Adipocyte (in vitro differentiated cells): ENCODE results near the gene SCARB1.

Source experiments
- DNase-seq: peaks from one replicate; pipeline ENCODE4 v3.0.0-alpha.2; 2015; ENCODE audit warnings: low read depth
- H3K27me3 ChIP-seq: replicated peaks from 2 replicates; pipeline ENCODE4 v1.7.0; 2013; ENCODE audit warnings: mild to moderate bottlenecking, low read length, moderate library complexity; ENCODE audit not compliant: control insufficient read depth, insufficient read depth
- H3K36me3 ChIP-seq: 2 replicates; pipeline ENCODE4 v1.7.0; 2013; ENCODE audit warnings: low read length, mild to moderate bottlenecking, moderate library complexity; ENCODE audit not compliant: control insufficient read depth, insufficient read depth, severe bottlenecking
- H3K4me1 ChIP-seq: 2 replicates; pipeline ENCODE4 v1.7.0; 2013; ENCODE audit warnings: mild to moderate bottlenecking, low read length, moderate library complexity; ENCODE audit not compliant: control insufficient read depth, insufficient read depth
- H3K4me3 ChIP-seq: 2 replicates; pipeline ENCODE4 v1.7.0; 2013; ENCODE audit warnings: mild to moderate bottlenecking, low read length, moderate library complexity
- H3K9ac ChIP-seq: 2 replicates; pipeline ENCODE4 v1.7.0; 2013; ENCODE audit warnings: mild to moderate bottlenecking, low read length, moderate library complexity
- H3K9me3 ChIP-seq: 2 replicates; pipeline ENCODE4 v1.7.0; 2013; ENCODE audit warnings: mild to moderate bottlenecking, low read length, moderate library complexity; ENCODE audit not compliant: control insufficient read depth

SCARB1 gene

GRCh38 chr12:124757329-124757728 lies 106.3 kb downstream of the SCARB1 start:
- peaks cover 18% of the 10 kb centered on the region for H3K27me3 ChIP-seq
- H3K36me3 ChIP-seq = no peaks in the 10 kb centered on the region
- peaks cover 24% of the 10 kb centered on the region for H3K4me1 ChIP-seq
- H3K4me3 ChIP-seq = no peak overlapping the region
- no peak overlapping the region for H3K9ac ChIP-seq
- no peak for DNase-seq
- H3K9me3 ChIP-seq = peaks cover 9% of the 10 kb centered on the region

- no peak overlapping the region for H3K4me3 ChIP-seq
- peaks cover 18% of the 10 kb centered on the region for H3K27me3 ChIP-seq
- no peak for DNase-seq
- H3K9me3 ChIP-seq = peaks cover 9% of the 10 kb centered on the region
- peaks cover 28% of the 10 kb centered on the region for H3K4me1 ChIP-seq
- H3K36me3 ChIP-seq = no peaks in the 10 kb centered on the region
- no peak overlapping the region for H3K9ac ChIP-seq
These were observed 106.9 kb downstream of the SCARB1 start for GRCh38 chr12:124756760-124757159.

GRCh38 chr12:124756166-124756565 lies 107.5 kb downstream of the SCARB1 start:
- peaks cover 18% of the 10 kb centered on the region for H3K27me3 ChIP-seq
- H3K36me3 ChIP-seq = no peaks in the 10 kb centered on the region
- H3K9me3 ChIP-seq = peaks cover 9% of the 10 kb centered on the region
- H3K9ac ChIP-seq = no peak overlapping the region
- no peak overlapping the region for H3K4me3 ChIP-seq
- no peak for DNase-seq
- peaks cover 28% of the 10 kb centered on the region for H3K4me1 ChIP-seq

- peaks cover 9% of the 10 kb centered on the region for H3K9me3 ChIP-seq
- H3K4me1 ChIP-seq = peaks cover 28% of the 10 kb centered on the region
- no peaks in the 10 kb centered on the region for H3K36me3 ChIP-seq
- H3K9ac ChIP-seq = peak overlapping the region; percentile 81
- no peak for DNase-seq
- peak overlapping the region; percentile 38 for H3K4me3 ChIP-seq
- peaks cover 17% of the 10 kb centered on the region for H3K27me3 ChIP-seq
These were observed 107.9 kb downstream of the SCARB1 start for GRCh38 chr12:124755801-124756148.

DNA sequence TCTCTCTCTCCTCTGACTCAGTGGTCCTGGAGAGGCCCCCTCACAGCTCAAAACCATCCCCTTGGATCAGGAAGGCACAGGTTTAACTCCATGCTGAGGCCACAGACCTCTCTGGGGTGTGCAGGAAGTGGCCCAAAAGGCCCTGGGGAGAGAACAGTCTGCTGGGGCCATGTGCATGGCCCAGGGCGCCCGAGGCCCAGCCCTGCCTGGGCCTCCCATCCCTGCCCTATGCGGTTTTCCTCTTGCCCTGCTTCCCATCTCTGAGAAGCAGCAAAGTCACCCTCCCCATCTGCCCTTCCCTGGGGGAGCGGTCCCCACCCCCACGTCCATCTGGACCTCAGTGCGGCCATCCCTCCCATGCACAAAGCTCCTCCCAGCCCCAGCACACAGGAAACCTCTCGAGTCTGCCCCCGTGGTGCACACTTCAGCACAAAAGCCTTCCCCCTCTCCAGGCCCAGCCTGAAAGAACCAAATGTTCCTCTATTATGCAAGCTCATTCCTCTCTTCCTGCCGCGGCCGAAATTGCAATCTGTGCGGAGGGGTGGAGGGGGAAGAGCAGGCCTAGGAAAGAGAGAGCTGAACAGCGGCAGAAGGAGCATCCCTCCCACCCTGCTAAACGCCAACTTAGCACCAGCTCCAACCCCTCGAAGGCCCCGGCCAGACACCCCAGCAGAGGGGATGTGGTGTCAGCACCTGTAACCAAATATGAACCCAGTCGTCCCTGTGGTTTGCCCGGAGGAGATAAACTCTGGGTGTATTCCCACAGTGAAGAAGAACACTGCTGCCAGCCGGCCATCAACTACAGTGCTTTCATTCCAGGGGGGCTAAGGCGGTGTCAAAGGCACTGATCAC lies 108.5 kb downstream of the SCARB1 start:
- Histone ChIP-seq H3K27me3 (peaks cover 11% of the 10 kb centered on the region), H3K9ac (peak overlapping the region; percentile 81), H3K4me3 (peak overlapping the region; percentile 38), H3K36me3 (no peaks in the 10 kb centered on the region), H3K4me1 (peaks cover 28% of the 10 kb centered on the region), H3K9me3 (peaks cover 9% of the 10 kb centered on the region)
- peak; percentile 90 for DNase-seq

DNA sequence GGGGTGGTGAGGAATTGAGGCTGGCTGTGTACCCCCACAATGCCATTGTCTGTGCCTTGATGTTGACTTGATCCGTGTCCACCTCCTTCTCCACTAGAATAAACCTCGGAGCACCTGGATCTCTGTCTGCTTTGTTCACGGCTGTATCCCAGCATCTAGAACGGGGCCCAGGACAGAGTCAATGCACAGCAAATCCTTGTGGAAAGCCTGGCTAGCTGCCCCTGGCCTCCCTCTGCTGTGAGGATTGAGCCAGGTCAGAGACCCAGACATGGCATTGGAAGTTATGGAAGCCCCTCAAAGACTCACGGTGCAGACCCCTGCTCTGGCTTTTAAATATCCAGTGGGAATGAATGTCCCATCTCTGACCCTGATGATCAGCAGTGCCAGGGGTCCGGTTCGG lies 109.2 kb downstream of the SCARB1 start:
- H3K4me1 ChIP-seq = peaks cover 30% of the 10 kb centered on the region
- DNase-seq = no peak
- H3K36me3 ChIP-seq = no peaks in the 10 kb centered on the region
- H3K27me3 ChIP-seq = peaks cover 7% of the 10 kb centered on the region
- no peak overlapping the region for H3K4me3 ChIP-seq
- peak overlapping the region; percentile 81 for H3K9ac ChIP-seq
- H3K9me3 ChIP-seq = peaks cover 9% of the 10 kb centered on the region

GRCh38 chr12:124753993-124754392 lies 109.7 kb downstream of the SCARB1 start:
- H3K4me3 ChIP-seq = no peak overlapping the region
- peaks cover 33% of the 10 kb centered on the region for H3K4me1 ChIP-seq
- no peak overlapping the region for H3K9ac ChIP-seq
- DNase-seq = no peak
- H3K36me3 ChIP-seq = no peaks in the 10 kb centered on the region
- H3K9me3 ChIP-seq = peaks cover 9% of the 10 kb centered on the region
- H3K27me3 ChIP-seq = peaks cover 2% of the 10 kb centered on the region

DNA sequence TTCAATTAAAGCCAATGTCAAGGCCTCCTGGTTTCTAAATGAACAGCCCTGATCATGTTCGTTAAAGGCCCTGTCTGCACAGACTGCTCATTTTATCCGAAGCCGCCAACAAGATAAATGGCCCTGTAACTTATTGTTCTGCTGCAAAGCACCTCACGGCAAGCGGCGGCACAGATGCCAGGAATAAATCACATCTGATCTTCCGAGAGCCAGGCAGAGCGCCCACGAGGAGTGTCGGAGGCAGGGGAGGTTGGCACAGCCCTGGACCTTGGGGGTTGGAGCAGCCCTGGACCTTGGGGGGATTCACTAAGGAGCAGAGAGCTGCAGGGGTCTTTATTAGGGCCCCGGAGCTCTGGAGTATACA lies 110.5 kb downstream of the SCARB1 start:
- Histone ChIP-seq H3K4me3 (no peak overlapping the region), H3K9ac (no peak overlapping the region), H3K36me3 (no peaks in the 10 kb centered on the region), H3K4me1 (peaks cover 33% of the 10 kb centered on the region), H3K9me3 (peaks cover 9% of the 10 kb centered on the region), H3K27me3 (no peaks in the 10 kb centered on the region)
- DNase-seq = no peak

DNA sequence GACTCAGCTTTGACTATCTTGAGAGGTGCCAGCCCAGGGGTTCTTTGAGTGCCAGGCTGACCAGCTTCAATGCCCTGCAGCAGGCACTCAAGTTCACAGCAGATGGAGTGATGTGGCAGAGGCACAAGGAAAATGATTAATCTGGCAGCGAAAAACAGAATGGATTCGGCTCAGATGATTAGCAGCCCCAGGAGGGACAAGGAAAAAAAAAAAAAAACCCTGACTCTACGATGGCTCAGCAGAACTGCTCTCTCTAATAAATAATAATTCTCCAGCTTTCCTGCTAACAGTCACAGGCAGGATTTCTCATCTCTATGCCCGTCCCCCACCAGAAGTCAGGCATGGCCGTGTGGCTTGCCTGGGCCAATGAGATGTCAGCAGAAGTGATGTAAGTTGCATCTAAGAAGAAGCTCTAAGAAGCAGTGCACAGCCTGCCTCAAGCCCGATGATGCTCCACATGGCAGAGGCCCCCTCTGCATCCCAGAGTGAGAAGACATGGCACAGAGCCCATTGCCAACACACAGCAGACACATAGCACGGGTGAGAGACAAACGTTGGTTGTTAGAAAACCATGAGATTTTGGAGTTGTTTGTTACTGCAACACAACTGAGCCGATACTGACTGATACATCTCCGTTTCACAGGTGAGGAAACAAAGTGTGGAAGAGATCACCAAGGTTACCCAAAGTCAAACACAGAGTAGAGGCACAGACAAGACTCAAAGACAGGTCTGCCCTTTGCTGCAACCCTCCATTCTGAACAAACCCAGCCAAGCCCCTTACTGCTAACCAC lies 111.0 kb downstream of the SCARB1 start:
- peaks cover 7% of the 10 kb centered on the region for H3K9me3 ChIP-seq
- no peak overlapping the region for H3K9ac ChIP-seq
- no peaks in the 10 kb centered on the region for H3K36me3 ChIP-seq
- H3K4me3 ChIP-seq = no peak overlapping the region
- DNase-seq = peak; percentile 17
- H3K4me1 ChIP-seq = peaks cover 35% of the 10 kb centered on the region
- no peaks in the 10 kb centered on the region for H3K27me3 ChIP-seq

- Histone ChIP-seq H3K4me1 (peaks cover 44% of the 10 kb centered on the region), H3K27me3 (no peaks in the 10 kb centered on the region), H3K4me3 (no peak overlapping the region), H3K9me3 (no peaks in the 10 kb centered on the region), H3K36me3 (no peaks in the 10 kb centered on the region), H3K9ac (no peak overlapping the region)
- DNase-seq = no peak
These were observed 111.9 kb downstream of the SCARB1 start for GRCh38 chr12:124751654-124752355.
